ENCODE measurements around the gene NOL4L. TPM values are rescaled to one million over a fixed set of nuclear protein-coding genes. Genes with fewer than 3 reads are reported as not detected.

The NOL4L gene
- polyA plus RNA-seq, 1 experiment = 10.9 TPM

- ChIA-PET POLR2A (no interaction called here), CTCF (no interaction called here)
- no peak for DNase-seq (ENCODE audit: low read depth)
- Histone ChIP-seq H3K4me3 (ENCODE audit: low read depth, low read length) (no peak overlapping the region), H3K27me3 (ENCODE audit: control insufficient read depth, insufficient read depth, low read length) (no peaks in the 10 kb centered on the region), H3K36me3 (ENCODE audit: control insufficient read depth, insufficient read depth, low read length) (no peaks in the 10 kb centered on the region)
- no peak for TF ChIP-seq CTCF (IDR thresholded peaks at IDR 0.05; ENCODE audit: insufficient read depth, low read depth, low read length)
These were observed 67.6 kb downstream of the NOL4L start for GRCh38 chr20:32517518-32517873.

GRCh38 chr20:32516583-32517517 is 68.3 kb downstream of the NOL4L start:
- Histone ChIP-seq H3K4me3 (ENCODE audit: low read depth, low read length) (no peak overlapping the region), H3K36me3 (ENCODE audit: control insufficient read depth, insufficient read depth, low read length) (no peaks in the 10 kb centered on the region), H3K27me3 (ENCODE audit: control insufficient read depth, insufficient read depth, low read length) (no peaks in the 10 kb centered on the region)
- TF ChIP-seq CTCF (IDR thresholded peaks at IDR 0.05; ENCODE audit: insufficient read depth, low read depth, low read length) = no peak
- CTCF ChIA-PET = interaction anchor here (1.9 kb wide), 1 partner anchor 136 kb away, joined by 11 read pairs; no protein-coding TSS in a partner anchor
- POLR2A ChIA-PET = no interaction called here
- DNase-seq (ENCODE audit: low read depth) = no peak

GRCh38 chr20:32515631-32516101 is 69.5 kb downstream of the NOL4L start:
- CTCF ChIA-PET = interaction anchor here (1.9 kb wide), 1 partner anchor 137 kb away, joined by 11 read pairs; no protein-coding TSS in a partner anchor
- no peaks in the 10 kb centered on the region for H3K36me3 ChIP-seq (ENCODE audit: control insufficient read depth, insufficient read depth, low read length)
- no peak for TF ChIP-seq CTCF (IDR thresholded peaks at IDR 0.05; ENCODE audit: insufficient read depth, low read depth, low read length)
- H3K27me3 ChIP-seq (ENCODE audit: control insufficient read depth, insufficient read depth, low read length) = no peaks in the 10 kb centered on the region
- POLR2A ChIA-PET = interaction anchor here (0.6 kb wide), 1 partner anchor 58 kb away, joined by 5 read pairs; no protein-coding TSS in a partner anchor
- H3K4me3 ChIP-seq (ENCODE audit: low read depth, low read length) = no peak overlapping the region
- no peak for DNase-seq (ENCODE audit: low read depth)

- TF ChIP-seq CTCF (IDR thresholded peaks at IDR 0.05; ENCODE audit: insufficient read depth, low read depth, low read length) = no peak
- ChIA-PET POLR2A (no interaction called here), CTCF (interaction anchor here (1.9 to 2.4 kb wide), 2 partner anchors 138 kb away, joined by 9 to 11 read pairs; no protein-coding TSS in a partner anchor)
- no peak for DNase-seq (ENCODE audit: low read depth)
- Histone ChIP-seq H3K4me3 (ENCODE audit: low read depth, low read length) (no peak overlapping the region), H3K36me3 (ENCODE audit: control insufficient read depth, insufficient read depth, low read length) (no peaks in the 10 kb centered on the region), H3K27me3 (ENCODE audit: control insufficient read depth, insufficient read depth, low read length) (no peaks in the 10 kb centered on the region)
These were observed 70.4 kb downstream of the NOL4L start for GRCh38 chr20:32514760-32515159.

- TF ChIP-seq CTCF (IDR thresholded peaks at IDR 0.05; ENCODE audit: insufficient read depth, low read depth, low read length) = no peak
- no peak for DNase-seq (ENCODE audit: low read depth)
- H3K4me3 ChIP-seq (ENCODE audit: low read depth, low read length) = no peak overlapping the region
- H3K27me3 ChIP-seq (ENCODE audit: control insufficient read depth, insufficient read depth, low read length) = no peaks in the 10 kb centered on the region
- no peaks in the 10 kb centered on the region for H3K36me3 ChIP-seq (ENCODE audit: control insufficient read depth, insufficient read depth, low read length)
- ChIA-PET POLR2A (no interaction called here), CTCF (interaction anchor here (2.4 kb wide), 1 partner anchor 140 kb away, joined by 9 read pairs; no protein-coding TSS in a partner anchor)
These were observed 71.9 kb downstream of the NOL4L start for GRCh38 chr20:32513031-32513866.

Data from BJ (cell line).